Activated CD4-positive, alpha-beta memory T cell treated with anti-CD3 and anti-CD28 coated beads, Interleukin-2, amount 10 ng/mL, durations not matched to agents 7 days and 5 days (primary cell): Measurements from ENCODE around the gene AGO3. TPM values are rescaled to one million over a fixed set of nuclear protein-coding genes. Genes with fewer than 3 reads are reported as not detected.

Source experiments
- CTCF ChIA-PET: fragments of 350-600 bp; sonication (Branson Sonifier 250); formaldehyde crosslinking; loops from one replicate; lab custom pipeline; 2021; ENCODE audit warnings: antibody characterized with exemption, inconsistent platforms; lab: Charles Lee
- POLR2A ChIA-PET: fragments of 350-600 bp; sonication (Branson Sonifier 250); formaldehyde crosslinking; loops from one replicate; lab custom pipeline; 2021; ENCODE audit warnings: antibody characterized with exemption; lab: Charles Lee
- DNase-seq: peaks from one replicate; pipeline ENCODE4 v3.0.0-alpha.2; 2020
- H3K27ac Mint-ChIP-seq: one replicate; pipeline ENCODE4 v1.8.0; 2021; ENCODE audit warnings: mild to moderate bottlenecking, mixed read lengths
- H3K27me3 Mint-ChIP-seq: one replicate; pipeline ENCODE4 v1.8.0; 2021; ENCODE audit warnings: mixed read lengths
- H3K36me3 Mint-ChIP-seq: one replicate; pipeline ENCODE4 v1.8.0; 2021; ENCODE audit warnings: low read depth, mixed read lengths
- H3K4me1 Mint-ChIP-seq: one replicate; pipeline ENCODE4 v1.8.0; 2021; ENCODE audit warnings: mixed read lengths
- H3K4me3 Mint-ChIP-seq: one replicate; pipeline ENCODE4 v1.8.0; 2021; ENCODE audit warnings: mild to moderate bottlenecking, mixed read lengths
- H3K9me3 Mint-ChIP-seq: one replicate; pipeline ENCODE4 v1.8.0; 2021; ENCODE audit warnings: mixed read lengths
- total RNA-seq, 2 experiments: library from RNA; stranded (reverse); gene quantifications; one replicate each; pipeline ENCODE4 v1.2.3, GENCODE V29; 2021

Gene AGO3
- total RNA-seq, 2 experiments from 2014 or later: 22.2 to 22.8 TPM

GRCh38 chr1:36087233-36088123 is 156.6 kb downstream of the AGO3 start:
- CTCF ChIA-PET: interaction anchor here (0.6 to 1.3 kb wide), 4 partner anchors 62 to 204 kb away, joined by 3 read pairs; partner anchors contain the start of genes AGO1 and TRAPPC3
- no peak for DNase-seq
- Mint-ChIP-seq H3K36me3 (peaks cover 22% of the 10 kb centered on the region), H3K4me1 (peaks cover 22% of the 10 kb centered on the region), H3K27ac (no peak overlapping the region), H3K27me3 (peaks cover 9% of the 10 kb centered on the region), H3K4me3 (no peak overlapping the region), H3K9me3 (no peaks in the 10 kb centered on the region)
- POLR2A ChIA-PET: interaction anchor here (1.1 to 2.1 kb wide), 2 partner anchors 62 to 156 kb away, joined by 4 to 6 read pairs; partner anchors contain the start of genes AGO3 and TRAPPC3

GRCh38 chr1:36088265-36088576 is 157.3 kb downstream of the AGO3 start:
- POLR2A ChIA-PET: interaction anchor here (1.1 kb wide), 1 partner anchor 61 kb away, joined by 4 read pairs; the partner anchor contains the start of gene TRAPPC3
- Mint-ChIP-seq H3K9me3 (no peaks in the 10 kb centered on the region), H3K4me3 (peak overlapping the region; percentile 94), H3K27me3 (peaks cover 6% of the 10 kb centered on the region), H3K4me1 (peaks cover 22% of the 10 kb centered on the region), H3K27ac (no peak overlapping the region), H3K36me3 (peaks cover 28% of the 10 kb centered on the region)
- no peak for DNase-seq
- CTCF ChIA-PET: interaction anchor here (0.6 kb wide), 1 partner anchor 156 kb away, joined by 3 read pairs; no protein-coding TSS in a partner anchor

GRCh38 chr1:36088577-36089392 is 157.9 kb downstream of the AGO3 start, which contains the start of gene ADPRS:
Gene ADPRS, plus strand, starts transcription at chr1:36088892. Its CDS starts 13 bp downstream, at chr1:36088905.
- ChIA-PET POLR2A (interaction anchor here (1.0 to 2.7 kb wide), 8 partner anchors 22 to 319 kb away, joined by 3 to 12 read pairs (median 4); partner anchors contain the start of genes AGO1, AGO3, CLSPN and THRAP3), CTCF (interaction anchor here (0.6 to 1.4 kb wide), 5 partner anchors 99 to 206 kb away, joined by 3 to 4 read pairs (median 3); partner anchors contain the start of gene AGO1)
- peaks cover 32% of the 10 kb centered on the region for H3K36me3 Mint-ChIP-seq
- peaks cover 22% of the 10 kb centered on the region for H3K4me1 Mint-ChIP-seq
- peak within 1 kb of the TSS; percentile 94 for H3K4me3 Mint-ChIP-seq
- H3K9me3 Mint-ChIP-seq: no peaks in the 10 kb centered on the region
- DNase-seq: peak; percentile 92
- H3K27ac Mint-ChIP-seq: peak within 1 kb of the TSS; percentile 85
- peaks cover 6% of the 10 kb centered on the region for H3K27me3 Mint-ChIP-seq

- DNase-seq: peak; percentile 40
- ChIA-PET CTCF (interaction anchor here (0.9 to 1.4 kb wide), 5 partner anchors 46 to 206 kb away, joined by 3 to 4 read pairs (median 4); partner anchors contain the start of gene AGO1), POLR2A (interaction anchor here (1.0 to 2.7 kb wide), 7 partner anchors 21 to 319 kb away, joined by 3 to 12 read pairs (median 4); partner anchors contain the start of genes AGO1, AGO3, CLSPN and THRAP3)
- Mint-ChIP-seq H3K36me3 (peaks cover 37% of the 10 kb centered on the region), H3K4me1 (peaks cover 20% of the 10 kb centered on the region), H3K4me3 (peak overlapping the region; percentile 94), H3K27ac (peak overlapping the region; percentile 85), H3K9me3 (no peaks in the 10 kb centered on the region), H3K27me3 (peaks cover 4% of the 10 kb centered on the region)
Observed at GRCh38 chr1:36089393-36090121, 158.7 kb downstream of the AGO3 start.

GRCh38 chr1:36091141-36091540 is 160.2 kb downstream of the AGO3 start:
- Mint-ChIP-seq H3K4me1 (peaks cover 20% of the 10 kb centered on the region), H3K36me3 (peaks cover 39% of the 10 kb centered on the region), H3K27ac (no peak overlapping the region), H3K4me3 (no peak overlapping the region), H3K9me3 (no peaks in the 10 kb centered on the region), H3K27me3 (no peaks in the 10 kb centered on the region)
- DNase-seq: no peak
- POLR2A ChIA-PET: interaction anchor here (2.7 kb wide), 1 partner anchor 160 kb away, joined by 12 read pairs; the partner anchor contains the start of gene AGO3
- CTCF ChIA-PET: interaction anchor here (0.6 kb wide), 1 partner anchor 9 kb away, joined by 7 read pairs; no protein-coding TSS in a partner anchor

- Mint-ChIP-seq H3K36me3 (peaks cover 39% of the 10 kb centered on the region), H3K9me3 (no peaks in the 10 kb centered on the region), H3K27me3 (no peaks in the 10 kb centered on the region), H3K27ac (no peak overlapping the region), H3K4me1 (peaks cover 20% of the 10 kb centered on the region), H3K4me3 (peak overlapping the region; percentile 27)
- DNase-seq: no peak
- CTCF ChIA-PET: interaction anchor here (1.8 kb wide), 1 partner anchor 96 kb away, joined by 4 read pairs; no protein-coding TSS in a partner anchor
- POLR2A ChIA-PET: interaction anchor here (1.5 kb wide), 1 partner anchor 66 kb away, joined by 4 read pairs; no protein-coding TSS in a partner anchor
Observed at GRCh38 chr1:36091698-36092097, 160.8 kb downstream of the AGO3 start.

GRCh38 chr1:36092166-36092797 is 161.4 kb downstream of the AGO3 start:
- Mint-ChIP-seq H3K9me3 (no peaks in the 10 kb centered on the region), H3K36me3 (peaks cover 39% of the 10 kb centered on the region), H3K27ac (no peak overlapping the region), H3K4me3 (no peak overlapping the region), H3K4me1 (peaks cover 20% of the 10 kb centered on the region), H3K27me3 (no peaks in the 10 kb centered on the region)
- DNase-seq: no peak
- POLR2A ChIA-PET: interaction anchor here (1.5 kb wide), 1 partner anchor 65 kb away, joined by 4 read pairs; no protein-coding TSS in a partner anchor
- CTCF ChIA-PET: interaction anchor here (1.8 kb wide), 1 partner anchor 95 kb away, joined by 4 read pairs; no protein-coding TSS in a partner anchor

- Mint-ChIP-seq H3K36me3 (peaks cover 39% of the 10 kb centered on the region), H3K27ac (no peak overlapping the region), H3K4me3 (no peak overlapping the region), H3K27me3 (no peaks in the 10 kb centered on the region), H3K9me3 (no peaks in the 10 kb centered on the region), H3K4me1 (peaks cover 20% of the 10 kb centered on the region)
- ChIA-PET CTCF (interaction anchor here (1.3 to 1.8 kb wide), 2 partner anchors 42 to 95 kb away, joined by 3 to 4 read pairs; no protein-coding TSS in a partner anchor), POLR2A (interaction anchor here (1.5 kb wide), 1 partner anchor 65 kb away, joined by 4 read pairs; no protein-coding TSS in a partner anchor)
- DNase-seq: no peak
Observed at GRCh38 chr1:36092798-36093185, 161.9 kb downstream of the AGO3 start.

GRCh38 chr1:36093226-36093625 is 162.3 kb downstream of the AGO3 start:
- peaks cover 18% of the 10 kb centered on the region for H3K4me1 Mint-ChIP-seq
- no peak for DNase-seq
- CTCF ChIA-PET: interaction anchor here (1.3 to 1.8 kb wide), 2 partner anchors 42 to 94 kb away, joined by 3 to 4 read pairs; no protein-coding TSS in a partner anchor
- H3K9me3 Mint-ChIP-seq: no peaks in the 10 kb centered on the region
- H3K27ac Mint-ChIP-seq: no peak overlapping the region
- POLR2A ChIA-PET: interaction anchor here (0.6 to 1.5 kb wide), 2 partner anchors 64 to 131 kb away, joined by 3 to 4 read pairs; partner anchors contain the start of gene THRAP3
- H3K36me3 Mint-ChIP-seq: peaks cover 39% of the 10 kb centered on the region
- no peak overlapping the region for H3K4me3 Mint-ChIP-seq
- H3K27me3 Mint-ChIP-seq: no peaks in the 10 kb centered on the region

- POLR2A ChIA-PET: interaction anchor here (0.5 to 0.6 kb wide), 2 partner anchors 130 to 146 kb away, joined by 3 read pairs; partner anchors contain the start of gene THRAP3
- Mint-ChIP-seq H3K36me3 (peaks cover 39% of the 10 kb centered on the region), H3K4me1 (peaks cover 16% of the 10 kb centered on the region), H3K9me3 (no peaks in the 10 kb centered on the region), H3K4me3 (no peak overlapping the region), H3K27ac (no peak overlapping the region), H3K27me3 (no peaks in the 10 kb centered on the region)
- no peak for DNase-seq
- CTCF ChIA-PET: interaction anchor here (1.3 kb wide), 1 partner anchor 41 kb away, joined by 3 read pairs; no protein-coding TSS in a partner anchor
Observed at GRCh38 chr1:36093929-36094328, 163.0 kb downstream of the AGO3 start.
